Mesendoderm (in vitro differentiated cells): Measurements from ENCODE around the gene TANGO6.
A peak's percentile ranks its signal among the peaks of the same experiment; 100 is the strongest.
"Not testable (repeated sequence)": the region's sequence is repeated elsewhere in the genome, so short reads cannot be mapped to it uniquely, and the experiment has no call there.

Source experiments
- DNase-seq: peaks from one replicate; pipeline ENCODE4 v3.0.0; 2013
- H2AK5ac ChIP-seq: 2 replicates; pipeline ENCODE4 v1.6.1; 2013; ENCODE audit warnings: low read length, inconsistent platforms
- H2BK120ac ChIP-seq: 2 replicates; pipeline ENCODE4 v1.6.1; 2013; ENCODE audit warnings: low read depth, mild to moderate bottlenecking, low read length, moderate library complexity, mixed read lengths
- H2BK15ac ChIP-seq: replicated peaks from 2 replicates; pipeline ENCODE4 v1.6.1; 2013; ENCODE audit warnings: low read depth, mild to moderate bottlenecking, moderate library complexity
- H2BK5ac ChIP-seq: 2 replicates; pipeline ENCODE4 v1.6.1; 2013; ENCODE audit warnings: low read length, inconsistent platforms
- H3K18ac ChIP-seq: 2 replicates; pipeline ENCODE4 v1.6.1; 2013; ENCODE audit warnings: mild to moderate bottlenecking, low read length, mixed read lengths
- H3K23ac ChIP-seq: one replicate; pipeline ENCODE4 v1.6.1; 2013; ENCODE audit warnings: low read length
- H3K27ac ChIP-seq: 2 replicates; pipeline ENCODE4 v1.5.1; 2013; ENCODE audit warnings: low read depth, mild to moderate bottlenecking, inconsistent platforms, low read length, moderate library complexity
- H3K27me3 ChIP-seq: 2 replicates; pipeline ENCODE4 v1.6.1; 2013; ENCODE audit warnings: low read length, control low read depth, mild to moderate bottlenecking, inconsistent platforms; ENCODE audit not compliant: insufficient read depth, poor library complexity
- H3K36me3 ChIP-seq: 2 replicates; pipeline ENCODE4 v1.6.1; 2013; ENCODE audit warnings: low read length, inconsistent platforms; ENCODE audit not compliant: control insufficient read depth, insufficient read depth
- H3K4ac ChIP-seq: one replicate; pipeline ENCODE4 v1.6.1; 2013; ENCODE audit warnings: low read depth, mild to moderate bottlenecking, low read length, moderate library complexity
- H3K4me1 ChIP-seq: 2 replicates; pipeline ENCODE4 v1.6.1; 2013; ENCODE audit warnings: low read depth, low read length, inconsistent platforms; ENCODE audit not compliant: control insufficient read depth
- H3K4me2 ChIP-seq: 2 replicates; pipeline ENCODE4 v1.6.1; 2013; ENCODE audit warnings: low read length
- H3K4me3 ChIP-seq: 2 replicates; pipeline ENCODE4 v1.5.1; 2013; ENCODE audit warnings: mild to moderate bottlenecking, low read length
- H3K56ac ChIP-seq: one replicate; pipeline ENCODE4 v1.6.1; 2013; ENCODE audit warnings: low read length
- H3K79me1 ChIP-seq: 2 replicates; pipeline ENCODE4 v1.6.1; 2013; ENCODE audit warnings: low read length, inconsistent platforms
- H3K79me2 ChIP-seq: 2 replicates; pipeline ENCODE4 v1.6.1; 2013; ENCODE audit warnings: mild to moderate bottlenecking, low read length; ENCODE audit not compliant: control insufficient read depth, insufficient read depth
- H3K9ac ChIP-seq: 2 replicates; pipeline ENCODE4 v1.6.1; 2013; ENCODE audit warnings: low read length, inconsistent platforms
- H4K5ac ChIP-seq: one replicate; pipeline ENCODE4 v1.6.1; 2013; ENCODE audit warnings: low read length
- H4K8ac ChIP-seq: one replicate; pipeline ENCODE4 v1.6.1; 2013; ENCODE audit warnings: low read depth, mild to moderate bottlenecking, control low read depth, low read length, moderate library complexity
- WGBS: extraction: QIAGEN DNeasy Blood & Tissue Kit; methylation state at CpG from one replicate; pipeline ENCODE4 v1.1.7; 2013; ENCODE audit warnings: low lambda C conversion rate, missing lambda C conversion rate; ENCODE audit not compliant: insufficient coverage; ENCODE audit errors: extremely low coverage; 5-methylcytosine and 5-hydroxymethylcytosine counted together

TANGO6 gene

GRCh38 chr16:69051517-69051830, 208.1 kb downstream of the TANGO6 start:
- DNase-seq, H3K4me1 ChIP-seq: not testable (repeated sequence)

GRCh38 chr16:69055008-69055407, 211.7 kb downstream of the TANGO6 start:
- no peaks in the 10 kb centered on the region for H3K27me3 ChIP-seq
- no peak overlapping the region for H2BK5ac ChIP-seq
- H3K56ac ChIP-seq, result no peak overlapping the region
- no peak overlapping the region for H3K4ac ChIP-seq
- no CpG with 5 or more reads among the region's 3 CpGs for WGBS
- H3K4me1 ChIP-seq, result peaks cover 5% of the 10 kb centered on the region
- H4K5ac ChIP-seq, result no peak overlapping the region
- H3K79me1 ChIP-seq, result no peaks in the 10 kb centered on the region
- no peak overlapping the region for H2AK5ac ChIP-seq
- no peak overlapping the region for H4K8ac ChIP-seq
- H2BK15ac ChIP-seq, result no peak overlapping the region
- H3K18ac ChIP-seq, result no peak overlapping the region
- H3K36me3 ChIP-seq, result no peaks in the 10 kb centered on the region
- H3K79me2 ChIP-seq, result no peaks in the 10 kb centered on the region
- no peak overlapping the region for H2BK120ac ChIP-seq
- no peak overlapping the region for H3K27ac ChIP-seq
- H3K9ac ChIP-seq, result no peak overlapping the region
- no peak overlapping the region for H3K23ac ChIP-seq
- H3K4me2 ChIP-seq, result no peak overlapping the region
- H3K4me3 ChIP-seq, result no peak overlapping the region
- no peak for DNase-seq

More at GRCh38 chr16:69051517-69051830, 208.1 kb downstream of the TANGO6 start:
- H3K18ac ChIP-seq, H2AK5ac ChIP-seq, H3K36me3 ChIP-seq, H3K27me3 ChIP-seq, H4K5ac ChIP-seq, H2BK15ac ChIP-seq, H3K4me2 ChIP-seq, H2BK5ac ChIP-seq, H3K9ac ChIP-seq, H3K56ac ChIP-seq, H3K4me3 ChIP-seq, H3K79me2 ChIP-seq, H3K23ac ChIP-seq, H3K27ac ChIP-seq, H2BK120ac ChIP-seq, H4K8ac ChIP-seq, H3K79me1 ChIP-seq, H3K4ac ChIP-seq: not testable (repeated sequence)
- no CpG with 5 or more reads among the region's 3 CpGs for WGBS

GRCh38 chr16:69055980-69056379, 212.6 kb downstream of the TANGO6 start:
- no peaks in the 10 kb centered on the region for H3K27me3 ChIP-seq

GRCh38 chr16:69056421-69056820, 213.1 kb downstream of the TANGO6 start:
- H3K27me3 ChIP-seq, result no peaks in the 10 kb centered on the region
- H2BK5ac ChIP-seq, result no peak overlapping the region
- H3K23ac ChIP-seq, result no peak overlapping the region
- no peak for DNase-seq
- H3K27ac ChIP-seq, result no peak overlapping the region
- H3K56ac ChIP-seq, result no peak overlapping the region
- H3K4me1 ChIP-seq, result peaks cover 5% of the 10 kb centered on the region
- no peak overlapping the region for H2BK120ac ChIP-seq
- H2BK15ac ChIP-seq, result no peak overlapping the region
- no CpG with 5 or more reads among the region's 3 CpGs for WGBS
- no peaks in the 10 kb centered on the region for H3K79me1 ChIP-seq
- no peak overlapping the region for H3K4me3 ChIP-seq
- no peak overlapping the region for H3K18ac ChIP-seq
- no peaks in the 10 kb centered on the region for H3K36me3 ChIP-seq
- no peak overlapping the region for H4K8ac ChIP-seq
- H3K79me2 ChIP-seq, result no peaks in the 10 kb centered on the region
- no peak overlapping the region for H2AK5ac ChIP-seq
- no peak overlapping the region for H3K4me2 ChIP-seq
- no peak overlapping the region for H4K5ac ChIP-seq
- H3K4ac ChIP-seq, result no peak overlapping the region
- no peak overlapping the region for H3K9ac ChIP-seq

More at GRCh38 chr16:69055980-69056379, 212.6 kb downstream of the TANGO6 start:
- no peak overlapping the region for H3K56ac ChIP-seq
- no peak overlapping the region for H2AK5ac ChIP-seq
- H3K4me2 ChIP-seq, result no peak overlapping the region
- H3K4ac ChIP-seq, result no peak overlapping the region
- no peaks in the 10 kb centered on the region for H3K36me3 ChIP-seq
- no peak overlapping the region for H2BK120ac ChIP-seq
- no peak overlapping the region for H3K27ac ChIP-seq
- no peaks in the 10 kb centered on the region for H3K79me1 ChIP-seq
- no peak overlapping the region for H4K5ac ChIP-seq
- no peak overlapping the region for H3K18ac ChIP-seq
- no peak overlapping the region for H3K4me3 ChIP-seq
- H3K4me1 ChIP-seq, result peaks cover 5% of the 10 kb centered on the region
- no peak overlapping the region for H3K23ac ChIP-seq
- no CpG with 5 or more reads among the region's 1 CpG for WGBS
- H3K9ac ChIP-seq, result no peak overlapping the region
- no peak overlapping the region for H2BK5ac ChIP-seq
- no peaks in the 10 kb centered on the region for H3K79me2 ChIP-seq
- H4K8ac ChIP-seq, result no peak overlapping the region
- DNase-seq, result no peak
- no peak overlapping the region for H2BK15ac ChIP-seq

GRCh38 chr16:69057400-69058378, 214.4 kb downstream of the TANGO6 start:
- Histone ChIP-seq H2BK15ac (no peak overlapping the region), H3K27me3 (no peaks in the 10 kb centered on the region), H3K4ac (no peak overlapping the region), H3K56ac (peak overlapping the region; percentile 19), H2AK5ac (no peak overlapping the region), H2BK120ac (no peak overlapping the region), H2BK5ac (peak overlapping the region; percentile 32), H3K4me1 (peaks cover 5% of the 10 kb centered on the region), H3K18ac (peak overlapping the region; percentile 51), H3K36me3 (no peaks in the 10 kb centered on the region), H4K5ac (no peak overlapping the region), H3K4me2 (no peak overlapping the region), H3K4me3 (no peak overlapping the region), H3K9ac (no peak overlapping the region), H3K27ac (no peak overlapping the region), H3K79me1 (no peaks in the 10 kb centered on the region), H4K8ac (no peak overlapping the region), H3K79me2 (no peaks in the 10 kb centered on the region), H3K23ac (no peak overlapping the region)
- no peak for DNase-seq
- WGBS, result no CpG with 5 or more reads among the region's 11 CpGs
